ENCODE data around the gene DMAP1. TPM values are rescaled to one million over a fixed set of nuclear protein-coding genes. Genes with fewer than 3 reads are reported as not detected.

Gene DMAP1
- total RNA-seq (2021; fragmentation: NEBNext Ultra II Directional; extraction: Animal tissue kit (Norgen Biotek cat#: 25700)) = 36.4 and 37.6 TPM in 2 replicates
- polyA plus RNA-seq (2011; rRNA removed) = 42.4 and 61.1 TPM in 2 replicates
- polyA plus RNA-seq (2011; cell fraction: cytosol; rRNA removed) = 66.1 TPM
- polyA plus RNA-seq (2011; cell fraction: nucleus; rRNA removed) = 110 TPM
- 29.9 to 41.3 TPM (median 40.0 TPM) in 4 replicates for polyA plus RNA-seq (2012, experiment 1 of 2)
- polyA plus RNA-seq (2012, experiment 2 of 2) = 25.9 TPM
- 27.0 TPM for polyA plus RNA-seq (2013, experiment 1 of 2)
- 22.2 TPM for polyA plus RNA-seq (2013, experiment 2 of 2)
- polyA minus RNA-seq (2011; rRNA and poly(A)+ RNA removed) = 51.1 and 65.7 TPM in 2 replicates
- polyA minus RNA-seq (2011; cell fraction: cytosol; rRNA and poly(A)+ RNA removed) = 33.0 TPM
- 42.7 TPM for polyA minus RNA-seq (2011; cell fraction: nucleus; rRNA and poly(A)+ RNA removed)
- long read RNA-seq, experiment 1, partial matches to known transcripts = 5 of 6 reads
- long read RNA-seq, experiment 1, other reads (novel, unspliced or antisense) = 1 of 6 reads
- long read RNA-seq, experiment 2, transcript DMAP1-201 (11 exons, 1,552 nt) = major isoform, 17 of 51 reads
- long read RNA-seq, experiment 2, transcript DMAP1-203 (10 exons, 1,730 nt) = minor isoform, 9 of 51 reads
- long read RNA-seq, experiment 2, partial matches to known transcripts = 5 of 51 reads
- long read RNA-seq, experiment 2, other reads (novel, unspliced or antisense) = 16 of 51 reads

GRCh38 chr1:44213222-44214112 is at the start of gene DMAP1:
Gene DMAP1 (plus strand): TSS chr1:44213471. CDS start chr1:44213754, 283 bp downstream.
- H3K4me3 ChIP-seq (ENCODE audit: extremely low read depth in 1 of 4, insufficient read depth in 2 of 4, low read depth in 3 of 4, low read length in 4 of 4) = peak within 1 kb of the TSS; percentile 72 to 89 (median 82)
- 0 out of 2 replicates have a peak within 1 kb of the TSS, but pooled peaks have one; percentile 33 for H2BK15ac ChIP-seq (ENCODE audit: low read length)
- H3K9me3 ChIP-seq (ENCODE audit: insufficient read depth in 2 of 2, low read depth in 1 of 2, low read length in 1 of 2) = no peaks in the 10 kb centered on the region
- H3K14ac ChIP-seq (ENCODE audit: insufficient read length) = no peak within 1 kb of the TSS
- peak; percentile 60 to 94 for DNase-seq (ENCODE audit: low read depth in 1 of 2, low spot score in 2 of 2)
- peak within 1 kb of the TSS; percentile 81 for H4K5ac ChIP-seq (ENCODE audit: insufficient read length, low read depth, low read length)
- H2AFZ ChIP-seq (ENCODE audit: low read length) = peak within 1 kb of the TSS; percentile 57
- peak within 1 kb of the TSS; percentile 92 for H2BK5ac ChIP-seq (ENCODE audit: low read depth, low read length)
- no peak within 1 kb of the TSS for H2AK5ac ChIP-seq (ENCODE audit: low read depth, low read length)
- H3K9ac ChIP-seq (replicated peaks in 1 of 4; ENCODE audit: extremely low read depth in 1 of 4, low read depth in 3 of 4, low read length in 3 of 4) = peak within 1 kb of the TSS; percentile 60 to 74 (median 68)
- peaks cover 8% of the 10 kb centered on the region for H3K23me2 ChIP-seq (ENCODE audit: low read depth, low read length)
- no peak within 1 kb of the TSS for H2BK120ac ChIP-seq (replicated peaks; ENCODE audit: low read depth, low read length)
- peak within 1 kb of the TSS; percentile 46; the same call in 1 of the 2 replicates for H2BK12ac ChIP-seq (ENCODE audit: low read depth, low read length)
- peak; percentile 62 for FAIRE-seq
- H4K8ac ChIP-seq (ENCODE audit: extremely low read depth, insufficient read depth, low read length) = peak within 1 kb of the TSS; percentile 97; the same call in 1 of the 2 replicates
- peak within 1 kb of the TSS; percentile 27 for H3K56ac ChIP-seq (replicated peaks; ENCODE audit: insufficient read length, low read depth, low read length)
- no peak within 1 kb of the TSS for H3K4ac ChIP-seq (replicated peaks; ENCODE audit: insufficient read length, low read depth, low read length)
- H2BK20ac ChIP-seq (ENCODE audit: low read length) = no peak within 1 kb of the TSS
- WGBS, 2 experiments (ENCODE audit: extremely low coverage in 1 of 2, insufficient coverage in 1 of 2, insufficient read length in 1 of 2, insufficient replicate concordance in 2 of 2, low coverage in 1 of 2, low lambda C conversion rate in 2 of 2, missing lambda C conversion rate in 1 of 2) = 5% methylated on average over 42 of the region's 44 CpGs; no CpG with 5 or more reads in 1 of the 2 experiments
- H4K20me1 ChIP-seq (replicated peaks in 1 of 2; ENCODE audit: control insufficient read depth in 1 of 2, insufficient read depth in 2 of 2, low read length in 2 of 2) = peaks cover 0 to 8% of the 10 kb centered on the region in 2 experiments
- peak within 1 kb of the TSS; percentile 66; the same call in 1 of the 2 replicates for H3K18ac ChIP-seq (ENCODE audit: extremely low read depth, low read length)
- H3K36me3 ChIP-seq (ENCODE audit: control insufficient read depth in 2 of 4, insufficient read depth in 4 of 4, low read length in 3 of 4) = peaks cover under 1 to 13% (median 9%) of the 10 kb centered on the region in 4 experiments
- peaks cover 0 to 6% of the 10 kb centered on the region in 2 experiments; a peak in 1 of 4 replicates for H3K79me2 ChIP-seq (ENCODE audit: control insufficient read depth in 1 of 2, insufficient read depth in 2 of 2, low read length in 2 of 2)
- CTCF ChIA-PET (ENCODE audit: partially characterized antibody) = interaction anchor here (1.0 to 18.7 kb wide), 9 partner anchors 14 to 440 kb away, joined by 3 to 250 read pairs (median 12); no protein-coding TSS in a partner anchor
- H3K27me3 ChIP-seq (replicated peaks in 1 of 4; ENCODE audit: control insufficient read depth in 3 of 4, extremely low read depth in 1 of 4, insufficient read depth in 3 of 4, low read length in 3 of 4) = peaks cover 0 to 5% (median 2%) of the 10 kb centered on the region in 4 experiments; a peak in 2 of 7 replicates
- peak within 1 kb of the TSS; percentile 49 for H4K91ac ChIP-seq (replicated peaks; ENCODE audit: insufficient read length, low read length)
- peaks cover 0 to 7% (median 2%) of the 10 kb centered on the region in 4 experiments; a peak in 3 of 7 replicates for H3K4me1 ChIP-seq (replicated peaks in 1 of 4; ENCODE audit: control insufficient read depth in 3 of 4, insufficient read depth in 4 of 4, low read length in 3 of 4)
- no peak within 1 kb of the TSS for H3K23ac ChIP-seq (ENCODE audit: insufficient read length)
- peaks cover 3% of the 10 kb centered on the region; the same call in 1 of the 2 replicates for H3K79me1 ChIP-seq (ENCODE audit: low read depth, low read length)
- H3K27ac ChIP-seq (ENCODE audit: low read depth, low read length) = peak within 1 kb of the TSS; percentile 49; the same call in 1 of the 2 replicates
- POLR2A ChIA-PET (ENCODE audit: partially characterized antibody) = interaction anchor here (0.6 to 2.4 kb wide), 9 partner anchors 11 to 508 kb away, joined by 3 to 10 read pairs (median 4); no protein-coding TSS in a partner anchor
- H3K4me2 ChIP-seq (ENCODE audit: insufficient read depth in 1 of 2, low read depth in 2 of 2, low read length in 2 of 2) = peak within 1 kb of the TSS; percentile 98 to 99
- TF ChIP-seq TAF1 (IDR thresholded peaks at IDR 0.05; ENCODE audit: low read depth, low read length) (peak; percentile 85), CBX8 (IDR thresholded peaks at IDR 0.05; ENCODE audit: borderline replicate concordance, low read depth, low read length) (no peak), POU5F1 (IDR thresholded peaks at IDR 0.05; ENCODE audit: low read depth, low read length) (no peak), GTF2F1 (IDR thresholded peaks at IDR 0.05; ENCODE audit: borderline replicate concordance, low read depth, low read length) (peak; percentile 33; the same call in 1 of the 2 replicates), CBX5 (IDR thresholded peaks at IDR 0.05; ENCODE audit: low read depth, low read length) (no peak), SIX5 (IDR thresholded peaks at IDR 0.05; ENCODE audit: low read depth, low read length) (peak; percentile 34; the same call in 1 of the 2 replicates), CHD1 (IDR thresholded peaks at IDR 0.05; ENCODE audit: low read depth, low read length) (no peak)

Data from H1 (cell line).